ENCODE data around the gene ADGRD1.
"Not testable (repeated sequence)": the region's sequence is repeated elsewhere in the genome, so short reads cannot be mapped to it uniquely, and the experiment has no call there.

ADGRD1 gene

DNA sequence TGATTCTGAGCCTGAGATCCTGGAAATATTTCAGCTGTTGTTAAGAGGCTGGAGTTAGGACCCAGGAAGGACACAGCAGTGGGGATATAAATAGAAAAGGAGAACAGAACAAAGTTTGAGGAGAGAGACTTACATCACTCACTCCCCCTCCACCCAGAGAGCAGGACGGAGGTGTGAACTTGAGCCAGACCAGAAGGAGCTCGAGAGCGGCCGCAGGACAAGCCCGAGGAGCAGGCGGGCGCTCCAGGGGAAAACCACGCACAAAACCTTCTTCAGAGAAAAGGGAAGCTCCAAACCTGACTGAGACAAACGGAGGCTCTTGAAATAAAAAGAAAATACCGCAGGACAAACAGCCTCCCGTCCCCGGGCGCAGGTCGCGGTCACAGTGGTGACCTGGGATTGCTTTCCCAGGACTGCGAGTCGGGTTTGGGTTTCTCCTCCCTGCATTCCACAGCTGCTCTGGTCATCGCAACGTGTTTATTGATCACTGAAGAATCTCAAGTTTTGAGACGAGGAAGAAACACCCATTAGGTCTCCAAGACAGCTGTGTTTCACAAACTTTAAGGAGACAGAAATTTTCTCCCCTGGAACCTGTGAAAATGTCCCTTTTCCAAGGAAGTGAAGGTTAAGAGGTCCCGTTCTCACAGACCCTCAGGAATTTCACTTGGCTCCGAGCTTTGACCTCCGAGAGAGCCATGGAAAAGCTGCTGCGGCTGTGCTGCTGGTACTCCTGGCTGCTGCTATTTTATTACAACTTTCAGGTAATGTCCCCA lies at the start of gene ADGRD1:
TSS of gene ADGRD1 (plus strand) at position 137 of the 773 bp plus-strand sequence. CDS start at position 696, 559 bp downstream.
- no peak for DNase-seq (ENCODE audit: low read depth)

DNA sequence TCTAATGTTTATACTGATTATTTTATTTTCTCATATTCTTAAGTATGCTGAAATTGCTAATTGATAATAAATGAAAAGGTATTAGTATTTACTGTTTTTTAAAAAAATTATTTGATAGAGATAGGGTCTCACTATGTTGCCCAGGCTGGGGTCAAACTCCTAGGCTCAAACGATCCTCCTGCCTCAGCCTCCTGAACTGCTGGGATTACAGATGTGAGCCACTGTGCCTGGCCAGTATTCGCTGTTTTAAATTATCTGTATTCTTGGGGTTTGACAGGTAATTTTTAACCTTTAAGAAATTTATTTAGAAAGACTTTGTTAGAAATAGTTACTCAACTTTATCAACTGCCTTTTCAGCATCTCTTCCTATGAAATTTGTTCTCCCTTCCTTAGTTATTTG lies 49.6 kb upstream of the ADGRD1 start:
- no peak for DNase-seq (ENCODE audit: low read depth)

DNA sequence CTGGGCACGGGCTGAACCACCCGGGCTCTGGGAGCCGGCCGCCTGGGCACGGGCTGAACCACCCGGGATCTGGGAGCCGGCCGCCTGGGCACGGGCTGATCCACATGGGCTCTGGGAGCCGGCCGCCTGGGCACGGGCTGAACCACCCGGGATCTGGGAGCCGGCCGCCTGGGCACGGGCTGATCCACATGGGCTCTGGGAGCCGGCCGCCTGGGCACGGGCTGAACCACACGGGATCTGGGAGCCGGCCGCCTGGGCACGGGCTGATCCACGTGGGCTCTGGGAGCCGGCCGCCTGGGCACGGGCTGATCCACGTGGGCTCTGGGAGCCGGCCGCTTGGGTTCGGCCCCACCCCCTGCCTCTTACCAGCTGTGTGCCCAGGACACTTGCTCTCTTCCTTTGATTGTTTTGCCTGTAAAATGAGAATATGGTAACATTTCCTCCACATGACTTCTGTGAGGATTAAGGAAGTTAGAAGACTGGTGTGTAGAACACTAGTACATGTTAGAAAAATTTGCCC lies 48.7 kb upstream of the ADGRD1 start:
- DNase-seq (ENCODE audit: low read depth): not testable (repeated sequence)

DNA sequence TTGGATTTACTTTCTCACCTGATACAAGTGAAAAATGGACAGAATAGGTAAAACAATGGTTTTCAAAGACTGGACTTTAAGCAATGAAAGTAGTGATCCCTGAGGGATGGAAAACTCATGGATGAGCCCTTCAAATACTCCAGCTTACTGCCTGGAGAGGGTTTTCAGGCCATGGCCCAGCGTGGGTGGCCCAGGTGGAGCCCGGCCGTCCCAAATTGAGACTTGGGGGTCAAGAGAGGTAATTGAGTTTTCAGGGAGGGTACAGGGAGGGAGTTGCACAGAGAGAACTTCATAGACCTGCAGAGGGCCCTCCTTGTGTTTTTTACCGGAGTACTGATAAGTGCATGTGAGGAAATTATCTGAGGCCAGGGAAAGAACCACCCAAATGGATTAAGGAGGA lies 44.6 kb upstream of the ADGRD1 start:
- DNase-seq (ENCODE audit: low read depth): no peak

DNA sequence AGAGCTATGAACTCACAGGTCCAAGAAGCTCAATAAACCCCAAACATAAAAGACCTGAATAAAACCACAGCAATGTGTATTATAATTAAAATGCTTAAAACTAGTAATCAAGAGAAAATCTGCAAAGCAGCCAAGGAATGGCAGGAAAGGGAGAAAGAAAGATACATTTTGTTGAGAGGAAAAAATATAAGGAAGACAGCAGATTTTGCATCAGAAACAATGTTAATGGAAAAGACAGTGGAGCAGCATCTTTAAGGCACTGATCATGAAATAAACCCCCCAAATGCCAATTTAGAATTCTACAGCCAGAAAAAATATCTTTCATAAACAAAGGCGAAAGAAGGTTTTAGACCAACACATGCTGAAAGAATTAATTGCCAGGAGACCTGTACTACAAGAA lies 42.5 kb upstream of the ADGRD1 start:
- DNase-seq (ENCODE audit: low read depth): no peak

DNA sequence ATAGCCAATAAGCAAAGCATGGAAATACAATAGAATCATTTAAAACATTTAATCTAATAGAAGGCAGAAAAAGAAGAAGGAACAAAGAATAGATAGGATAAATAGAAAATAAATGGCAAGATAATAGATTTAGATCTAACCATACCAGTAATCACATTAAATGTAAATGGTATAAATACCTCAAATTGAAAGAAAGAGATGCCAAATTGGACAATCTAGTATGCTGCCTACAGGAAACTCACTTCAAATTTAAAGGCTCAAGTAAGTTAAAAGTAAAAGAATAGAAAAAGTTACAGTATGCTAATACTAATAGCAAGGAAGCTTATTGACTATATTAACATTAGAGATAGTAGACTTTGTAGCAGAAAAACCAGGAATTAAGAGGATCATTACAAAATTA lies 41.8 kb upstream of the ADGRD1 start:
- no peak for DNase-seq (ENCODE audit: low read depth)

DNA sequence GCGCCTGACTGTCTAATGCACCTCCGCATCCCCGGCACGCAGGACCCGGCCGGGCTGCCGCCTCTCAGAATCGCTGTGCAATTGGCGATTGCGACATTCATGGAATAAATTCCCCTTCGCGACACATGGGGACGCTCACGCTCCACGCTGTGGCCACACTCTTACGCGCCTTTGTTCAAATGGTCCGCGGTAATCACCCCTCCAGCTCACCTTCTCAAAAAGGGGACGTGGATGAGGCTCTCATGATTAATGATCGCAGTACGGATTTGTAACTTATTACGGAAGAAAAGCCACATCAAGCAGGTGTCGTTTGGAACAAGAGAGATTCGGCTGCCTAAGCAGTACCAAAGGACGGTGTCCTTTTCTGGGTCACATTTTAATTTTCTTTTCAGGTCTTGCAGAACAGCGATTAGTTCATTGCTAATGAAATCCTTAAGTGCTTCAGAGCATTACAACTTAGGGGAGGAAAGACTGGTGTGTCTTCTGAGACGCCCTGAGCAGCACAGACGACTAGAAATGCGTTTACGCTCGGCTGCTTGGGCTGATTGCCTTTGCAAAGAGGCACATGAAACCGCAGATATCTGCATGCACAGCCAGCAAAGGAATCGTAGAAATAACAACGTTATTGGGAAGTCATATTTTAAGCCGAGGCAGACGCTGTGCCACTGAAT lies 37.3 kb upstream of the ADGRD1 start:
- DNase-seq (ENCODE audit: low read depth): peak; percentile 33

DNA sequence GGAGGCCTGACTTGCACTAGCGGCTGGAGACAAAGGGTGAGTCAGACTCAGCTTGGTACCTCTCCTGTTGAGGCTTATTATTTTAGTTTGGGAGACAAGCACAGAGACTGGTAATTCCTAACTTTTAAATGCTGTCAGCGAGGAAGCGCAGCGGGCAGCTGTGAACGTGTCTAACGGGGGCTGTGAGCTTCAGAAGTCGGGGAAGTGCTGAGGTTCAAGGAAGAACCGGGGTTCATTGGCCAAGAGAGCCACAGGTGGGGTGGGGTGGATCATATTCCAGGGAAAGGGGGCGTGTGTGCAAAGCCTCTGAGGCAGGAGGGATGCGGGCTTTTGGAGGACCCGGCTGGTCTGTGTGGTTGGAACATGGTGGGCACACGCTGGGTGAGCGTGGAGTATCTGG lies 36.1 kb upstream of the ADGRD1 start:
- no peak for DNase-seq (ENCODE audit: low read depth)

DNA sequence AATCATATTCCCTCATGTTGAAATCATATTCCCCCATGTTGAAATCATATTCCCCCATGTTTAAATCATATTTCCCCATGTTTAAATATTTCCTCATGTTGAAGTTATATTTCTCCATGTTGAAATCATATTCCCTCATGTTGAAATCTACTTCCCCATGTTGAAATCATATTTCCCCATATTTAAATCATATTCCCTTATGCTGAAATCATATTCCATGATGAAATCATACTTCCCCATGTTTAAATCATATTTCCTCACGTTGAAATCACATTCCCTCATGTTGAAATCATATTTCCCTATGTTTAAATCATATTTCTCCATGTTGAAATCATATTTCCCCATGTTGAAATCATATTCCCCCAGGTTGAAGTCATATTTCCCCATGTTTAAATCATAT lies 34.6 kb upstream of the ADGRD1 start:
- DNase-seq (ENCODE audit: low read depth): no peak

DNA sequence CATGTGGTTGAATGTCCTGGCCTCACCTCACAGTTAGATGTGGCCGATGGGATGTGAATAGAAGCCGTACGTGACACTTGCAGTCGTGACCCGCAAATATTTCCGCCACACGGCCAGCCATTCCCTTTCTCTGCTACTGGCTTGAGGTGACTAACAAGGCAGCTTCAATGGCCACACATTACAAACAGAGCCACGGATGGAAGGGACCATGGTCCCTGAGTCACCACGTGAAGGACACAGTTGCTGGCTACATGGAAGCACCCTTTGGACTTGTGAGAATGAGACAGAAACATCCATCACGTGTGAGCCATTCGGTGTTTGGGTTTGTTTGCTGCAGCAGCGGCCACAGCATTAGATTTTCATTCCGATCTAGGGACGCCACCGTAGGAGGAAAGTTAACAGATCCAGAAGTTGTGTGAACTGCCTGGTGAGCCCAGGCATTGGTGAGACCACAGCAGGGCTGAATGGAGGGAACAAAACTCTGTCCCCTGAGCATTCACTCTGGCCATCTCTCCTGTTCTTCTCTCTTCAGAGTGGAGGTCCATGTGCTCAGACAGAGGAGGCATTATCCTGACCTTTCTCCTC lies 33.5 kb upstream of the ADGRD1 start:
- DNase-seq (ENCODE audit: low read depth): no peak

DNA sequence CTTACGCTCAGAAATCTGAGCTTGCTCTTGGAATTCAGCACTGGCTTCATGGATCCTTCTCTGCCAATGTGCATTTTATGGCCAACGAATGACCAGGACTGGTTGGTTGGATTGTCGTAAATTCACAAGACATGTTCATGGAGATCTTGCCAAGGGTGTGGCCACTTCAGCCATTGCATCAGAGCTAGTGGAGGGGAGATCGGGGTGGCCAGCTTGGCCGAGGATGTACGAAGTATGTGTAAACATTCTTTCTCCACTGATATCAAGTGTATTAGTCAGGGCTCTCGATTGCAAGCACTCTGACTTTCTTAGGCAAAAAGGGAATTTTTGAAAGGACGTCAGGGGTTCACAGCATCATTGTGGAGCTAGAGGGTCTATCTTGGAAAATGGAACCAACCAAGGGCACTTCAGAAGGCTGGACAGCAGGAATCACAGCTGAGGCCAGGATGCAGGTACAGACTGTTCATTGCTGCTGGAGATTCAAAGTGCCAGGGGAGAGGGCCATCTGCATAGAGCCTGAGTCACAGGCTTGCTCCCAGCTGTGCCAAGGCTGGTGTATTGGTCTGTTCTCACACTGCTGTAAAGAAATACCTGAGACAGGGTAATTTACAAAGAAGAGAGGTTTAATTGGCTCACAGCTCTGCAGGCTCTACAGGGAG lies 32.9 kb upstream of the ADGRD1 start:
- no peak for DNase-seq (ENCODE audit: low read depth)

DNA sequence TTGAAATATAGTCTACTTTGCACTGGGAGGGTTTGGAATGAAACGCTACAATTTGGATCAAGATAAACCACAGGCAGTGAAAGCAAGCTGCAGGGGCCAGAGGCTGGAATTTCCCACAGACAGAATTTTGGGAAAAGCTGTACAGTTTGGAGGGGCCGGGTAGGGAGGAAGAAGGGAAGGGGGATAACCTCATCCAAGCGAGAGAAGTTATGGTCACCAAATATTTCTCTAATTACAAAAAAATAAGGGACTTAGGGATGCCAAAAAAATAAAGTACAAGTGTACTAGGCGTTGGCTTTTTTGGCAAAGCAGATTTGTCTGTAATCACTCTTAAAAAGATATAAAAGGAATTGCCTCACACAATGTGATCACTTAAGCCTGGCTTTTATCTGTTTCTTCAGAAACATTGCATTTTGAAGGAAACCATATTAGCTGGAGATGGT lies 31.2 kb upstream of the ADGRD1 start:
- no peak for DNase-seq (ENCODE audit: low read depth)

DNA sequence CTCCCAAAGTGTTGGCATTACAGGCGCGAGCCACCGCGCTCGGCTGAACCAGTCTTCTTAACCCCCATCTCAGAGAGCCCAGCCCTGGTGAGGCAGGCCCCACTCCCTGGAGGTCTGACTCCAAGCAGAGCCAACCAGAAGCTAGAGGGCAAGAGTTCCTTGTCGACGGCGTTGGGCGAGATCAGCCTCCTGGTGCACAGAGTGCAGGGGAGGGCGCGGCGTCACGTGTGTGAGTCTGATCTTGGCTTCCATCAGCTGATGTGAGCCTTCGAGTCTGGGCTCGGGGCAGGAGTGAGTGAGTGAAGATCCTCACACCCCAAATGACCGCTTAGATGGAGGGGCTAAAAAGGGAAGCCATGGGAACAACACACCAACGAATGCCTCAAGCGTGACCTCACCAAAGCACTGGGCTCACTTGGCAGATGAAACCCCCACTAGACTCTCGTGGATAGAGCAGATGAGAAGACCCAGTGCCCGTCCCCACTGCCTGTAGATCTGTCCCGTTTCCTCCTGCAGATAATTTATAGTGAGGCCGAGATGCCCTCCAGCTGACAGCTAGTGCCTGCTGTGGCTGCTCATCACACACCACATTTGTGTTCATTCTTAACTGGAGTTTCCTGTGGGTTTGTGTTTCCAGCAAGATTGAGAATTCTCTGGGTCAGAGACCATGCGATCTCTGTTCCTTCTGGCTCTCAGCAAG lies 28.6 kb upstream of the ADGRD1 start:
- DNase-seq (ENCODE audit: low read depth): no peak

DNA sequence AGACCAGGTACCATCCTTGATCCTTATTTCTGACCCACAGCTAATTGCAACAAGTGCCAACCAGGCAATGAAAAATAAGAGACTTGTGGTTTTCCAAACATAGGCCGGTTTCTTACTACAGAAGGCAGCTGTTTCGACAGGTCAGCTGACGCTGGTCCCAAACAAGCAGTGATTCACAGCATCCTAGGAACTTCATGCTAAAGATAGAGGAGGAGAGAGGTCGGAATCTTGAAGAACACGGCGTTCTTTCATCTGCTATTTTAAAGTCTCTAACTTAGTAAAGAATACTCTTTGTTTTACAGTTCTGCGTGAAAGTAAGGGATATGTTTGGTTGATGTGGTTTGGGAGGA lies 28.1 kb upstream of the ADGRD1 start:
- DNase-seq (ENCODE audit: low read depth): no peak

DNA sequence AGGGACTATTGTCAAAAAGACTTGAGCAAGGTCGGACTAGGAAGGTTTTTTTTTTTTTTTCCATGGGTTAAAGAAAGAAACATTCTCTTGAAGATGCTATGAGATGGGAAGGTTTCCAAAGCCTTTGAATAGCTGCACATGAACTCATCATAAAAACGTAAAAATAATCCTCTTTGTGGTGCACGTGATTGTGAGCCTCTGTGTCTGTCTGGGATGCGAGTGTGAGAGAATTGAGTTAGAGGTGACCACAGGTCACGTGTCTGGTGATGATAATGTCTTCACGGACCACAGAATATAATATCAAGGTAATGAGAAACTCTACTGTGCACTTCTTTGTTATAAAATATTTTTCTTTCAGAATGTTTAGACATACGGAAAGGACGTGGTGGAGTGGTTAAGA lies 24.3 kb upstream of the ADGRD1 start:
- DNase-seq (ENCODE audit: low read depth): no peak

DNA sequence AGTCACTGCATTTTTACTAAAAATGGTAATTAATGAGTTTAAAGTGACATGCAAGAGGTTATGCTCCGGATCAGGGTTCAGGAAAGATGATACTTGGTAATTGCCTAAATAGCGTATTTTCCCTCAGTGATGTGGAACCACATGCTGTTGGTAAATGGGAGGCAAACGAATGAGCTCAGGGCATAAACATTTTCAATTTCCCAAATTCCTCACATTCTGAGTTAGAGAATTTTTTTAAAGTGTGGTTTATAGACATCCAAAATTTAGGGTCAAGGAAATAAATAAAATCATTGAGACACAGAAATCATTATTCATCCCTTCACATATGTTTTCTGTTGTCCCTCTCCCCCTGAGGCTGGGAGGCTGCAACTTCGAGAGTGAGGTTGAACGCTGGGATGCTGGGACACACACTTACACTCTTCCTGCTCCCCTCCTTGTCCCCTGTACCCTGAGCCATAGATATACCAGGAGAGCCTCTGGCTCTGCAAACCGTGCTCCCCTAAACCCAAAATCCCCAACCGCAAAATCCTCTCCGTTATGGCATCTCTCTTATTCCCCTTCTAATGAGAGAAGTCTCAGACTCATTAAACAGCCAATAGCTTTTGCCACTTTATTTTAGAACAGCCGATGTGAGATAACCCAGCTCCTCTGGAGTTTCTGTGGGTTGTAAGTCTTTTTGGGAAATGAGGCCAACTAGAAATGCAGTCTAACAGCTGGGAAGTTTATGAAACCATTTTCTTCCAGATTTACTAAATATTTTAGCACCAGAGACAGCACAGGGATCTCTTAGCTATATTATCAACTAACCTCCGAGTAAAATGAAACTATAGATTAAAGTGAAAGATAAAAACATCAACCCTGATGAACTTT lies 21.4 kb upstream of the ADGRD1 start:
- no peak for DNase-seq (ENCODE audit: low read depth)

DNA sequence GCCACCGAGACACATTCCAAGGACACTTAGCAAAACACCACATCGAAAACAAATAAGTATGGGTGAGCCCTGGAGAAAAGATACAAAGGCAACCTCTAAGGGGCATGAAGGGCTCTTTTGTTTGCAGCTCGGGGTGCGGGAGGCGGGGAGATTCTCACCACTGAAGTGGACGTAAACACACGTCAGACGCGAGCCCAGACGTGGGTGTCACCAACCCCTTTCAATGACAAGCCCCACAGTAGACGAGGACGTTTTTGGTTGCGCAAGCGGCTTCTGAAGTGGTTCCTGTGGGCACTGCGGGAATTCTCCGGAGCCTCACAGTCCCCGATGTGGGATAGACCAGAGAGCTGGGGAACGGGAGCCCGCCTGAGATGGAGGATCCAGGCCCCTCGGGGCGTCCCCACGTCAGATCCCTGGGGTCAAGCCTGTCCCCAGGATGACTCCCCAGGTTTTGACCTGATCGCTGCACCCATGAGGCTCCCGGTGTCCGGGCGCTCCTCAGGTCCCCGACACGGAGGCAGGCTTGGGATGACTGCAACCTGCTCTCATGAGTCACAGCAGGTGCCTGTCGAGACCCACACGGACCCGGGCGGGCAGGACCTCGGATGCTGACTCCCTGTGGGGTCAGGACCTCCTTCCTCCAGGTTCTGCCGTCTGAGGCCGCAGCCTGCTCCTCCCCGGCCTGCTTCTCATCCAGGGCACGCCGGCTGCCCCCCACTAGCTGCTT lies 20.3 kb upstream of the ADGRD1 start:
- DNase-seq (ENCODE audit: low read depth): no peak

DNA sequence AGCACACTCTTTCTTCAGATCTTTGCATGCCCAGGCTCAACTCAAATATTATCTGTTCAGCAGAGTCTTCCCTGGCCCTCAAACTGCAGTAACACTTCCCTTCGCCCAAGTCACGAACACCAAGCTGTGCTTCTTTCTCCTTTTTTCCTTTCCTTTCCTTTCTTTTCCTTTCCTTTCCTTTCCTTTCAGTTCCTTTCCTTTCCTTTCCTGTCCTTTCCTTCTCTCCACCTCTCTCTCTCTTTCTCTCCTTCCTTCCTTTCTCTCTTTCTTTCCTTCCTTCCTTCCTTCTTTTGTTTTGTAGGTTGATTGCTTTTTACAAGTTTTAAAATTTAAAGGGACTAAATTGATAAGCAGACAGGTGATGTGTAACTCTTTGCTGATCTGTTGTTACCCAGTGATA lies 19.0 kb upstream of the ADGRD1 start:
- DNase-seq (ENCODE audit: low read depth): no peak

DNA sequence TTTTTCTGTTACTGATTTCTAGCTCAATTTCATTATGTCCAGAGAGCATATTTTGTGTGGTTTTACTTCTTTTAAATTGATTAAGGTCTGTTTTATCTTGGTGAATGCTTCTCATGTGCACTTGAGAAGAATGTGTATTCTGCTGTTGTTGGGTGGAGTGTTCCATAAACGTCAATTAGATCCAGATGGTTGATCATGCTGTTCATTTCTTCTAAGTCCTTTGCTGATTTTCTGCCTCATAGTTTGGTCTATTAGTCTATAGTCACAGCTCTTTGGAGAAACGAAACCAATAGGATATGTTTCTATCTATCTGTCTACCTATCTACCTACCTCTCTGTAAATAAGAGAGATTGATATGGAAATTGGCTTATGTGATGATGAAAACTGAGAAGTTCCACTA lies 17.1 kb upstream of the ADGRD1 start:
- DNase-seq (ENCODE audit: low read depth): no peak

DNA sequence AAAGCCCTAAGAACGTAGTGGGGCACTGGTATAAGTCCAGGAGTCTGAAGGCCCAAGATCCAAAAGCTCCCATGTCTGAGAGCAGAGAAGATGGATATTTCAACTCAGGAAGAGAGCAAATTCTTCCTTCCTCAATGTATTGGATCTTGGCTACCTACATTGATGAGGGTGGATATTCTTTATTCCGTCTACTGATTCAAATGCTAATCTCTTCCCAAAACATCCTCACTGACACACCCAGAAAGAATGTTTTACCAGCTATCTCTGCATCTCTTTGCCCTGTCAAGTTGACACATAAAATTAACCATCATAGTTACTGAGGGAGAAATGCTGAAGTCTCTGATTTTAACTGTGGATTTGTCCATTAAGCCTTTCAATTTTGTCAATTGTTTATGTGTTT lies 16.6 kb upstream of the ADGRD1 start:
- no peak for DNase-seq (ENCODE audit: low read depth)
